HG03039 (cell line): ENCODE measurements around the gene PHF21A.
A peak's percentile ranks its signal among the peaks of the same experiment; 100 is the strongest.

ENCODE experiments used
- ATAC-seq: cut with Tn5 transposase; IDR thresholded peaks from one replicate; pipeline ENCODE4 v1.9.1; 2021; ENCODE audit warnings: mild to moderate bottlenecking, moderate library complexity; ENCODE audit not compliant: unreplicated experiment

Gene PHF21A

DNA sequence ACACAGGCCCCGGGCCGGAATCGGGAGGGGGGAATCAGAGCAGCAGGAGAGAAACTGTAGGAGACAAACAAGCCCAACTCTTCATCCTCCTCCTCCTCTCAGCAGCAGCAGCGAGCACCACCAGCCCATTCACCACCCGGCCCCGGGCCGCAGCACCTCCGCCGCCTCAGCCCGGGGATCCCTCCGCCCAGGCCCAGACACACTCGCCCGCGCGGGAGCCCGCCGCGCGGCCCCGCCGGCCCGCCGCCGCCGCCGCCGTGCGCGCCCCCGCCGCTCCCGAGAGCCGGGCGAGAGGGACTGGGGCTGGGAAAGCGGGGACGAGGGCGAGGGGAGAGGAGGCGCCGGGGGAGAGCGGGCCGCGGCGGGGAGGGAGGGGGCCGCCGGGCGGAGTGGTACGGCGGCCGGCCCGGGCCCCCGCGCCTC, at the start of gene PHF21A:
PHF21A (minus strand) TSS at position 154 of the 423 bp plus-strand sequence. CDS start 37,235 bp downstream, outside the sequence.
- peak; percentile 50 for ATAC-seq

DNA sequence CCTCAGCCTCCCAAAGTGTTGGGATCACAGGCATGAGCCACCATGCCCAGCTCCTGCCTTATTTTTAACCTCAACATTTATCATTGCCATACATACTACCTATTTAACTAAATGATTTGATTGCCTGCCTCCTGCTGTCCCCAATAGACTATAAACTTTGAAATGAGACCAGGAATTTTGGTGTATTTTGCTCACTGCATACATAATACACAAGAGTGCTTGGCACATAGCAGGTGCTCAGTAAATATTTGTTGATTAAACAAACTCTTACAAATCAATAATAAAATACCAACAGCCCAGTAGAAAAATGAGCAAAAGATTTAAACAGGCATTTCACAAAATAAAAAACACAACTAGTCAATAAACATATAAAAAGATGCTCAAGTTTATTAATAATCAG, 49.5 kb upstream of the PHF21A start:
- ATAC-seq = no peak

DNA sequence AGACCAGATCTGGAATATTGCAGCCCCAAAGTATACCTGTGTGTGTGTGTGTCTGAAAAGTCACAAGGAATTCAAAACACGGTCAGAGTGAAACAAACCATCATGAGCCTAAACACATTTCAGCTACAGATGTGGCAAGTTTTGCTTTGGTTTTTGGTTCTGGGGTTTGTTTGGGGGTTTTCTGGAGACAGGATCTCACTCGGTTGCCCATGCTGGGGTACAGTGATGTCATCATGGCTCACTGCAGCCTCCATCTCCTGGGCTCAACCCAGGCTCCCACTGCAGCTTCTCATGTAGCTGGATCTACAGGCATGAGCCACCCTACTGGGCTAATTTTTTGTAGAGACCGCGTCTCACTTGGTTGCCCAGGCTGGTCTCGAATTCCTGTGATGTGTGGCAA, 41.4 kb upstream of the PHF21A start:
- ATAC-seq = no peak

DNA sequence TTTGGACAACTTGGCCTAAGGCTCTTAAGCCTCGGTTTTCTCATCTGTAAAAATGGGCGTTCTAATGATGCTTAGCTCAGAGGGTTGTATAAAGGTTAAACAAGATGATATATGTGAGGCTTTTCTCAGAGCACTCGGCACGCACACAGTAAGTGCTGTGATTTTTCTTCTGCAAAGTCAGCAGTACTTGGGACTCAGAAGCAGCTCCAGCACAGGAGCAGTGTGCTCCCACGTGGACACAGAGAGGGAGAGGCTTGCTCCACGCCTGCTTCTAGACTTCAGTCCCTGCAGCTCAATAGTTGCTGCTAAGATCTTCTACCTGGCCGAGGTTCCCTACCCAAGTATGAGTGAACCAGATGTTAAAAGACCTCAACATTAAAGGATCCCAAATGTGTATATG, 39.9 kb upstream of the PHF21A start:
- ATAC-seq = no peak

DNA sequence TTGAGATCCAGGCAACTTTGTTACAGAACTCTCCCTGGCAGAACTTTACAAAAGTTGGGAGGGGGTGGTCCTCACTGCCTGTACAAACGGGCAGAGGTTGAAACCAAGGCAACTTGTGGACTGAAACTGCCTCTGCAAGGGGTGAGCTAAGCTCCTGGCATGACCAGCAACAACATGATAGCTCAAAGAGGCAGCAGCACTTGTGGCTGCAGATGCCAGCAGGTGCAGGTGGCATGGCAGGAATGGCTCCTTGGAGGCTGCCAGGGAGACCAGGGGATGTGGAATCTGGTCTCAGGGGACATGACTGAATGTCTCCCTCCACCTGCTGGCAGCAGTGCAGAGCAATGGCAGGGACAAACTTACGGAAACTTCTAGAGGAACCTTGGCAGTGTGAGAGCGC, 38.8 kb upstream of the PHF21A start:
- ATAC-seq = no peak

DNA sequence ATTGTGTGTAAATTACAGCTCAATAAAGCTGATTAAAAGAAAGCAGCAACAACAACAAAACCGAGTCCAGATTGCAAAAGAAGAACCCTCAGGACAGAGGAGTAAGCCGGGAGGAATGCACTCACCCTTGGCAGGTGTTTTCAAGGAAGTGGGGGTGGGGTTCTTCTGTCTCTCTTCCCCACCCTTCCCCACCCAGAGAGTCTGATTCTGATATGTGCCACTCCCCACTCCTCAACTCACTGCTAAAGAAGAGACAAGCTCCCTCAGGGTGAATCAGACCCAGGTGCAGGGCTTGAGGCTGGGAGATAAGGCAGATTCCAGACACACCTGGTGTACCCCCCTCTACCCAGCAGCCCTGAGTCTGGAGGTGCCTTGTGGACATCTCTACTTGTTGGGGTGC, 38.4 kb upstream of the PHF21A start:
- ATAC-seq = no peak

DNA sequence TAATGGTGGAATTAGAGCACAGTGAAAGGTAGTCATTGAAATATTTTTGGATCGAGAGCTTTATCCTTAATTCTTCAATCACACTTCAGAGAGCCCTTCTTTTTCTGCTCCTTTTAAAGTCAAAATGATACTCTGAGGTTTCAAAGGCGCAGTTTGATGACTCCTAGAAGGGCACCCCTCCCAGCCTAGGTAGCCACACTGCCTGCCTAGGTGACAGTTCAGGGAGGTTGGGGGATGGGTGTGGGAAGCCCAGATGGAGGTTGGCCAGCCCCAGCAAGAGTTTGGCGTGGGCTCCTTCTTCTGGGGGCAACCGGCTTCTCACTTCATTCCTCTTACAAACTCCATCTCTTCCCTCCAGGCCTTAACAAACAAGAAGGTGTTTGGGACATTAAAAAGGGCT, 28.6 kb upstream of the PHF21A start:
- no peak for ATAC-seq

DNA sequence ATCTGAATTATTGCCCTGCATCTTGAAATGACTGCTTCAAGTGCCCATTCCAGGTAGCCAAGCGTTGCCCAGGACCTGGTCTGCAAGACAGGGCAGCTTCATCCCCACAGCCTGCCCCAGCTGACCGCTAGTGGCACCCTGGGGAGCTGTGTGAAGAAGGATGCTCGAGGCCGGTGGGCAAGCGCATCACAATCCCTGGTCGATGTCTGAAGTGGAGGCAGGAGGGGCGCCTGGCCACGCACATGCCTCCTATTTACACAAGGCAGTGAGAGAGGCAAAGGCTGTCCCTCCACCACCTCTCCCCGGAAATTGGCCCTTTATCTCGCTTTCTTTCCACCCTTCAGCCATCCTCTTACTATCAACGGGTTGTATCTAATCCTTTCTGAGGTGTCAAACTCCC, 28.1 kb upstream of the PHF21A start:
- ATAC-seq = no peak

DNA sequence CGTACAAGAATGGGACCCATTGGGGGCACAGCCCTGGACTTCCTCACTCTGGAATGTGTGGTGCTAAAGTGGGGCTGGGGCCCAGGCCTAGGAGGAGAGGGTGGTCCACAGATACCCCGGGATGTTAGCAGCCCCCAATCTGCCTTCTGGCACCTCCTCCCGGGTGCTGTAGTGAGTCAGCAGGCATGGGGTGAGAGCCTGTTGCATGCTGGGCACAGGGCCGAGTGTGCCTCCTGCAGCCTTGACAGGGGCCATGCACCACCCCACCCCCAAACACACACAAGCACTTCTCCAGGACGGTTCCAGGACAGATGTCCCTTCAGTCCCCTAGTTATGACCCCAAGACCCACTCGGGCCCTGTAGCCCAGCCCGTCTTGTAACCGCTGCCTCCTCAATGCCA, 23.5 kb upstream of the PHF21A start:
- ATAC-seq = no peak

DNA sequence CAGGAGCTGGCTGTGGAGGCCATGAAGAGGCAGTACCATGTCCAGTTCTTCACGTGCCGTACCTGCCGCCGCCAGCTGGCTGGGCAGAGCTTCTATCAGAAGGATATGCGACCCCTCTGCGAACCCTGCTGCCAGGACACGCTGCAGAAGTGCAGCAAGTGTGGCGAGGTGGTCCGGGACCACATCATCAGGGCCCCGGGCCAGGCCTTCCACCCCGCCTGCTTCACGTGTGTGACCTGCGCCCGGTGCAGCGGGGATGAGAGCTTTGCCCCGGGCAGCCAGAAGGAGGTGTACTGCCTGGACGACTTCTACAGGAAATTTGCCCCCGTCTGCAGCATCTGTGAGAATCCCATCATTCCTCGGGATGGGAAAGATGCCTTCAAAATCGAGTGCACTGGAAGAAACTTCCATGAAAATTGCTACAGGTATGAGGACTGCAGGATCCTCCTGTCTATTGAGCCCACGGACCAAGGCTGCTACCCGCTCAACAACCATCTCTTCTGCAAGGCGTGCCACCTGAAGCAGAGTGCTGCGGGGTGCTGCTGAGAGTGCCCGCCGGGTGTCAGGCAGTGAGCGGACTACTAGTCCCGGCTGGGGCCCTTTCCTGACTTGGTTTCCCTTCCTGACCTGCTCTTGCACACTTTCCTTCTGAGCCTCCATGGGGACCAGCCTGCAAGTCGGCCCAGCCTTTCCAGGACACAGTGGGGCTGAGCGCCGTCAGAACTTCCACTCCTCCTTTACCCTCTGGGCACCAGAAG, 22.0 kb upstream of the PHF21A start:
- ATAC-seq = no peak

DNA sequence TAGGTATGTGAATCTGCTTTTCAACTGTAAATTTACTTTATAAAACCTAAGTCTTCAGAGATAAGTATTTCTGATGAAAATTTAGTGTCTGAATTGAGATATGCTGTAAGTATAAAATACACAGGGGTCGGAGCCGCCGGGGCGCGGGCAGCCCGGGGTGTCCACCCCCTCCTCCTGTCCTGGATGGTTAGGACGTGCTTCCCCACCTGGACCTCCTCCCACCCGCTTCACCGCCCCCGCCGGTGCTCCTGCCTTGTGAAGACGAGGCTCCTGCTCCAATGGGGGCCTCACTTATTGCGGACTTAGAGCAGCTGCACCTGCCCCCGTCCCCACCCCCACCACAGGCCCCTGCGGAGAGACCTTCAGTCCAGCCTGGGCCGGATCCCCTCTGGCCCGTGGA, 21.3 kb upstream of the PHF21A start:
- no peak for ATAC-seq

DNA sequence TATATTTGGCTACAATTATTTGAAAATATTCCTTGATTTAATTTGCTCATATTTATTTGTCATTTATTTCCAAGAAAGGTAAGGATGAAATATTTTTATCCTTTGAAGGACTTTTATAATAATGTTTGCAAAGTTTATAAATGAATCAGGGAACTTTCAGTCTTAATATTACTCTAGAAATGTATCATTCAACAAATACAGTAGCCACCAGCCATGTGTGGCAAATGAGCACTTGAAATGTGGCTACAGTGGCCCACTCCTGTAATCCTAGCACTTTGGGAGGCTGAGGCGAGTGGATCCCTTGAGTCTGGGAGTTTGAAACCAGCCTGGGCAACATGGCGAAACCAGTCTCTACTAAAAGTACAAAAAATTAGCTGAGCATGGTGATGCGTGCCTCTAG, 20.3 kb upstream of the PHF21A start:
- ATAC-seq = no peak

DNA sequence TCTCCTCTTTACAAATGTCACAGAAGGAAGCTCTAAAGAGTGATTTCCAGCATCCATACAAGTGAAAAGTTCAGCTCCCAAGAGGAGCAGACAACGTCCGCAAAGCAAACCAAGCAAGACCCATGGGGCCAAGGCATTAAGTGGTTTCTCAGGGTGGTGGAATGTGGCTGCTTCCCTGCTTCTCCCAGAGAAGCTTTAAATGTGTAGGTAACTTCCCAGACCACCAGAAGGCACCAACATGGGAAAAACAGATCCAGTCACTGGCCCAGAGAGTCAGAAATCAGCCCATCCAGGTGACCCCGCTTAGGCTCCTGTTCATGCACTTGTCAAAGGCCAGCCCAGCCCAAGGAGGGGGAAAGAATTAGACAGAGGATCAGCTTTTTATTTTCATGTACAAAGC, 13.3 kb upstream of the PHF21A start:
- no peak for ATAC-seq

DNA sequence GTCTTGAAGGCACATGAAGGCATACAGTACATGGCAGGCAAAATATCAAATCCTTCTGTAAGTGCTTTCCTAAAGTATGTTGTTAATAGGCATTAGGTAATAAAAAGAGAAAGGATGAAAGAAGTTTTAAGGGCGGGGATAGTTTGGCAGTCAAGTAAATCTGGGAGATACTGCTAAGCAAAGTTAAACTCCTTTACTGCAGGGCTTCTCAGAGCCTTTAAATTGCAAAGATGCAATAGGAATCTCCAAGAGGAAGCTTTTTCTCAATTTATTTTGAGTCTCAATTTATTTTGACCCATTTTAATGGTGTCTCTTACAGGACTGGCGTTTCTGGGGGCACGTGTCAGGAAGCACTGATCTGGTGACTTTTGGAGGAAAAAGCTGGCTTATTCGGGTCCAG, 12.8 kb upstream of the PHF21A start:
- ATAC-seq = no peak

DNA sequence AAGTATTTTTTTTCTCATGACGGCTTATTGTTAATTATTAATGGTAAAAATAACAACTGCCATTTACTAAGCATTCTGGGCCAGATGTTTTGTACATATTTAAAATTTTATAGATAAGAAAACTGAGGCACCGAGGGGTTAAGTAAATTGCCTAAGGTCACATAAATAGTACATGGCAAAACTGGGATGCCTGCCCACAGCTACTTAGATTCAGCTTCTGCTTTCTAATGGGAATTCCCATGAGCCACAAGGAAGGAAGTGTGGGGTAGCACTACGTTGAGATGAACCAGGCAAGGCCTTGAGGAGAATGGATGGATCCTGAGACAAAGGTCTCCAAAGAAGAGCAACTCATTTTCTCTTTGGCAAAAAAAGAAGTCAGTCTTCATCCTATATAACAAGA, 11.9 kb upstream of the PHF21A start:
- no peak for ATAC-seq

DNA sequence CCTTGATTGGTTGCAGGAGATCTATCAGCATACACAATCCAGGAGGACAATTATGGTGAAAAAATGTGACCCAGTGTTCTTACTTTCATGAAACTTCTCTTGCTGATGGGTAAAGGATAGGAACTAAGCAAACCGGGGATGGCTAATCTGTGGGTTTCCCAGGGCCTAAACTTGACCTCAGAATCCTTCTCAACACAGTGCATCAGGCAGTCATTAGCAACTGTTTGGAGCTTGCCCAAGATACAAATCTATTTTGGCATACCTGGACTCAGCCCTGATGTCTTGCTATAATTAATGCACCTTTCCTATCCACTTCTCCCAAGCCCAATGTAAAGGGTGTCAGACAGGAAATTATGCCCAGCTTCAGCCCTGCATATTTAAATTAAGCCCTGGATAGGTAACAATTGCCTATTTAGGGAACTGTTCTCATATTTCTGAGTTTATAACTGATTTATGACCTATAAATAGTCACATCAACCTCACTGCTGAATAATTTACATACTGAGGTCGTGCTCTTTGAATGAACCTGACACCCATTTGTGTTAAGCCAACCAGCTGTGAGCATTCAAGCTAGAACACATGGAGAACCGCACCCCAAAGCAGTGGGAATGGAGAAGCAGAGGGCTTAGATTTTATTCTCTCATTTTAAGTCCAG, 9.2 kb upstream of the PHF21A start:
- ATAC-seq = no peak

DNA sequence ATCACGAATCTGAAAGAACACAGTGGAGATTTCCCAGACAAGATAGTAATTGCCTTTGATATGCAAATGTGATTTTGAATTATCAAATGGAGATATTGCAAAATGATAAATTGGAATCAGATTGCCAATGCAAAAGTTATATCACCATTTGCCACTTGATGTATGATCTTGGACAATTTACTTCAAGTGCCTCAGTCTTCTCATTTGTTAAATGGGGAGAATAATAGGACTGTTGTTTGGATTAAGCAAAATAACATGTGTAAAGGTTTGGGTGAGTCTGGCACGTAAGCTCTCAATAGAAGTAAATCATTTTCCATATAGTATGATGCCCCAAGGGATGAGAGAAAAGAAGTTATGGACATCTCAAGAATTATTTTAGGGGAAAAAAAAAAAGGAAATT, 7.9 kb upstream of the PHF21A start:
- no peak for ATAC-seq

DNA sequence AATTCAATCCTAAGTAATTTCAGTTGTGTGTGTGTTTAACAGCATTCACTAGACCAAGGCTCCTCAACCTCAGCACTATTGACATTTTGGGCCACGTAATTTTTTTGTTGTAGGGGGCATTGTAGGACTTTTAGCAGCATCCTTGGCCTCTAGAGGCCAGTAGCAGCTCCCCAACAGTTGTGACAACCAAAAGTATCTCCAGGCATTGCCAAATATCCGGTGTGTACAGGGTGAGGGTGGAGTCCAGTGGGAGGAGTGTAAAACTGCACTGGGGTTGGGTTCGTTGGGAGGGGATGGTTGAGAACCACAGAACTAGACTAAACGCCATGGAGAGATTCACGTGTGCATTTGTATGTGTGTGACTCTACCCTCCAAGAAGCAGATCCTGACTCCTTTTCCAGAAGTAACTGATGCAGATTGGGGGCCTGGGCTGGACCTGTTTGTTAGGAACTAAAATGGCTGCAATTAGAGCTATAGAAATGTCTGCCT, 5.9 kb upstream of the PHF21A start:
- ATAC-seq = no peak

DNA sequence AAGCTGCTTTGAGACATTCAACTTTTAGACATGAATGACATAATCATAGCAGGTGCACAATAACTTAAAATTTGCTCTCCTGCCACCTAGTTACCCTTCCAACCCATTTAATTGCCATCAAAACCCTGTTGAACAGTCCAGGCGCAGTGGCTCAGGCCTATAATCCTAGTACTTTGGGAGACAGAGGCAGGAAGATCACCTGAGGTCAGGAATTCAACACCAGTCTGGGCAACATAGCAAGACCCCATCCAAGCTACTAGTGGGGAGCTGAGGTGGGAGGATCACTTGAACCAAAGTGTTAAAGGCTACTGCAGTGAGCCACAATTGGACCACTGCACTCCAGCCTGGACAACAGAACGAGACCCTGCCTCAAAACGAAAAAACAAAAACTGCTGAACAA, 4.0 kb upstream of the PHF21A start:
- no peak for ATAC-seq

DNA sequence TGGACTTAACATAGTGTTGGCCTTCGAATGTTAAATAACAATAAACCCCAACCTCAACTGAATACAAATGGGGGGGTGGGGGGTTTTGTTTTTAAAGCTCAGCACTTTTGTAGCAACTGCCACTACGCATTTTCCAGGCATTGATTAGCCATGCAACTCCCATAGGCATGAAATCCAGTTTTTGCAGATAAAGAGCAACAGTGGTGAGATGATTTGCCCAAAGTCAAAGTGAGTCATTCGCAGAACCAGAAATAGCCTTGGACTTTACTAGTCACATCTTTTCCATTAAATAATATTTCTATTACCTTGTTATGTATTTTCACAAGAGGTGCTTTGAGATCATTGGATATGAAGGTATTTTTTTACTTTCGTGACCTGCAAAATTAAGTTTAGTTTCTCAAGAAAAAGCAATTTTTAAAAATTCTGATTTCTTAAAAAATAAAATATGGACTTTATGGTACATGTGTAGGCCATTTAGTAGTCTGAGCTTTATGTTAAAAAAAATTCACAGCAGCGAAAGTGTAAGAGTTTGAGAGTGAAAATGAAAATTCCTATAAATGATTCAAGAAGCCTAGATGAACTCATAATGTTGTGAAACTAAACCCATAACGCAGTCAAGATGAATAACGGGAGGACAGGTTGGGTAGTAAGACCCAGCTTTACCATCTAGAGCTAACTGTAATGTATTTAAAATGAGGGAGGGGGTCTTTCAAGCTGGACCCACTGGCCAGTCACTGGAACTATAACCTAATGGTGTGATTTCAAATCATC, 1.9 kb upstream of the PHF21A start:
- ATAC-seq = no peak

DNA sequence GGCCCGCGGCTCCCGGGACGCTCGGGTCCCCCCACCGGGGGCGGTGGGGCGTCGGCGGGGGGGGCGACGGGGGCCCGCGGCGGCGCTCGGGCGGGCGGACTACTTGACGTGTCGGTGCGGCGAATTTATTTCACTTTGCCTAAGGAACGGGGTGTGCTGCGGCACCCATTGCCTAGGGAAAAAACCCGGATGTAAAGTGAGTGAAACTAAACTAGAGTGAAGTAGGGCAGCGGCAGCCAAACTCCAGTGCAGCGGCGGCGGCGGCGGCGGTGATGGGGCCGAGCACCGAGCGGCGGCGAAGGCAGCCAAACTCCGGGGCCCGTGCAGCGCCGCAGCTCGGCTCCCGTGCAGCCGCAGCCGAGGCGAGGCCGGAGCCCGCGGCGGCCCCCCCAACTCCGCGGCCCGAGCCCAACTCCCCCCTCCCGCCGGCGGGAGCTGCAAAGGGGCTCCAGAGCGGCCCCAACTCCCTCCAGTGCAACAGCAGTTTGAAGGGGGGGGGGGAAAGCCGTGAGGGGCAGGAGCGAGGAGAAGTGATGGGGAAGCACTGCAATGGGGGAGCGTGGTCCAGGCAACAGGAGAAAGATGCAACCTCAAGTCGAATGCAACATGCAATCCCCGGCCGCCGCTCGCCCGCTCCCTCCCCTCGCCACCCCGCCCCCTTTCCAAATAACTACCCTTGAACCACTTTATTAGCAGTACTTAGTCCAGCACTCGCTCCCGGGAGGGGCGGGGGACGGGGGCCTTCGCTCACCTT, 647 bp upstream of the PHF21A start:
- ATAC-seq = peak; percentile 31
